ENCODE data around the gene CALCOCO1. TPM values are rescaled to one million over a fixed set of nuclear protein-coding genes. Genes with fewer than 3 reads are reported as not detected.

The CALCOCO1 gene
- total RNA-seq, 2 donors from 2014 or later: 29.6 to 118 TPM

DNA sequence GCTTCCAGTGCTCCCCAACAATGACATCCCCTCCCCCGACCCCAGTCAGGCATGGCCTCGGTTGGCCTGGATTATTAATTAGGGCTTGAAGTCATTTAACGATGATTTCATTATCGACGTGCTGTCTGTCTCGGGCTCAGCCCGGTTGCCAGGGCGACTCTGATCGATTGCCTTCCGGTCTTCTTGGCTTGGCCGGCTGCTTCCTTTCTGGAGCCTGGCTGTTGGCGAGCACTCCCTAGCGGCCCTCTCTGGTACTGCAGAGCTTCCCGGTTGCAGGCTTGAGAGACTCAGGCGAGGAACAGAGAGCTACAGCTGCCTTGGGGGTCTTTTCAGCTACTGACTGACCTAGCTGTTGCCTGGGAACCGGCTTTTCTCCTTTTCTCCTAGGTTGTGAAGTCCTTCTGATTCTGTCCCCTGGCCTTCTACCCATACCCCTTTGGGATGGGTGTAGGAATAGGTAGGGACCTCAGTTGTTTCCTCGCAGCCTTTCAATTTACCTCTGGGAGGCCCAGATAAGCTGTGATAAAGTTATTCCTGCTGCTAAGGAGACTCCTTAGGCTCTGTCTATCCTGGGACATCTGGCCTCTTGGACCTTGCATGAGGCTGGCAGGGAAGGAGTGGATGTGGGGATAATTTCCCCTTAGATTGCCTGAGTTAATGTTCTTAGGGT lies 30.0 kb upstream of the CALCOCO1 start:
- peak; percentile 86 for ATAC-seq (replicated peaks)
- peaks cover 36% of the 10 kb centered on the region for H3K27me3 Mint-ChIP-seq
- H3K36me3 Mint-ChIP-seq (ENCODE audit: low read depth): no peaks in the 10 kb centered on the region
- H3K27ac Mint-ChIP-seq: peak overlapping the region; percentile 85
- H3K4me1 Mint-ChIP-seq: peaks cover 8% of the 10 kb centered on the region
- H3K4me3 Mint-ChIP-seq: peak overlapping the region; percentile 75
- no peaks in the 10 kb centered on the region for H3K9me3 Mint-ChIP-seq

DNA sequence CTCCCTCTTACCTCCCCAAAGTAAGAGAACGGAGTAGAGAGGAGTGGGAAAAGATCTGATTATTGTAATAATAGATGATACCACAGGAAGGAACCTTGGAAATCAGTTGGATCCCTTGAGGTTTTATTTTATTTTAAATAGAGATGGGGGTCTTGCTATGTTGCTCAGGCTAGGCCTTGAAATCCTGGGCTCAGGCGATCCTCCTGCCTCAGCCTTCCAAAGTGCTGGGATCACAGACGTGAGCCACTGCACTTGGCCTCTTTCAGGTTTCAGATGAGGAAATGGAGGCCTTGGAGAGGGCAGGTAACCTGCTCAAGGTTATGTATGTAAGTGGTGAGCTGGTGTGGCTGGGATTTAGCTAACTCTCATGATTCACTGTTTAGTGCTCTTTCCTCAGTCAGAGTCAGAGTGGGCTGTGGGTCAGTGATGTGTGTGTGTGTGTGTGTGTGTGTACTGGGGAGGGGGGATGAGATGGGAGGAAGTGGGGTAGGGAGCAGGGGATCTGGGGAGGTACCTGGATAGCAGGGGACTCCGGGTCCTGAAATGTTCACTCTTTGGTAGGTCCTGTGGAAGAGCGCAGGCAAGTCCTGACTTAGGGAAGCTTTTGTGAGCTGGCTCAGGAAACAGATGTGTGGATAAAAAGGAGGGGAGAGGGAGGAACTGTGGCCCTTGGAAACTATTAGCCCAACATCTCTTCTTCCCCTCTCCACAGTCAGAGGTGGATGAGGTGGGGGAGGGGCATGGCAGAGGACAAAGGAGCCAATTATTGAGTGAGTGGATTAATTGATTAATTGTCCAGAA lies 29.2 kb upstream of the CALCOCO1 start:
- peaks cover 35% of the 10 kb centered on the region for H3K27me3 Mint-ChIP-seq
- peak; percentile 67 for ATAC-seq (replicated peaks)
- peaks cover 8% of the 10 kb centered on the region for H3K4me1 Mint-ChIP-seq
- H3K27ac Mint-ChIP-seq: peak overlapping the region; percentile 85
- H3K4me3 Mint-ChIP-seq: peak overlapping the region; percentile 75
- H3K36me3 Mint-ChIP-seq (ENCODE audit: low read depth): no peaks in the 10 kb centered on the region
- H3K9me3 Mint-ChIP-seq: no peaks in the 10 kb centered on the region

DNA sequence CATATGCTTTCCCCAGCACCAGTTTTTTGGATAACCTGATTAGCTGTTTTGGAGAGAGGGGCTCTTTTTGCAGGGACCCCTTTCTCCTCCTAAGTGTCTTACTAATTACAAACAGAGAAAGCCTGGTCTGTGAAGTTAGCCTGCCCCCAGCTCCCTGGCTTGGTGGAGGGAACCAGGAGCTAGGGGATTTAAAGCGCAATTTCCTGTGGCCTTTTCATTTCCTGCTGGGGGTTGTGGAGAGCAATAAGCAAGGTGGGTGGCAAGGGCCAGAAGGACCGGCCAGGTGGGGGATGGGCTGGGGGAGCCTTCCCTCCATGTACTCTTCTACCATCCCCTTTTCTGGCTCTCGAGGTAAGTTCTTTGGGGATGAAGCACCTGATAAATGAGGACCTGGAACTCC lies 28.6 kb upstream of the CALCOCO1 start:
- Mint-ChIP-seq H3K27me3 (peaks cover 31% of the 10 kb centered on the region), H3K4me3 (peak overlapping the region; percentile 75), H3K27ac (peak overlapping the region; percentile 85), H3K4me1 (peaks cover 8% of the 10 kb centered on the region), H3K9me3 (no peaks in the 10 kb centered on the region), H3K36me3 (ENCODE audit: low read depth) (no peaks in the 10 kb centered on the region)
- no peak for ATAC-seq (replicated peaks)

DNA sequence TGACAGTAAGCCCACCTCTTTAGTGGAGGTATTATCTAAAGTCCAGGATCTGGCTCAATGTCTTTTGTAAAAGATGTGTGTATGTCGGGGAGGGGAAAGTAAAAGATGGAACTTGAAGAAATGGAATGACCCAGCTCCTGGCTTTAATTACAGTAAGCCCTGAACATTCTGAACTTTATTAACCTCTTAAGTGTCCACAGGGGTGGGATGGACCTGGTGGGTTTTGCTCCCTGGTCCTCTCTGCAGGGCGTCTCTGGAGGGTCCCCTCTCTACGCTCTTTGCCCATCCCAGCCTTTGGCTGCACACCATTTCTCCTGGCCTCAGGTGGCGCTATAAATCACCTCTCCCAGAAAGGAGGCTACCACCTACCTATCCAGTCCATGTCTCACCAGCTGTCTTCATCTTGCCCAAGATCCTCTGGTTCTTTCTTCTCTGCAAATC lies 28.2 kb upstream of the CALCOCO1 start:
- Mint-ChIP-seq H3K4me3 (peak overlapping the region; percentile 75), H3K27ac (no peak overlapping the region)
- no peak for ATAC-seq (replicated peaks)

DNA sequence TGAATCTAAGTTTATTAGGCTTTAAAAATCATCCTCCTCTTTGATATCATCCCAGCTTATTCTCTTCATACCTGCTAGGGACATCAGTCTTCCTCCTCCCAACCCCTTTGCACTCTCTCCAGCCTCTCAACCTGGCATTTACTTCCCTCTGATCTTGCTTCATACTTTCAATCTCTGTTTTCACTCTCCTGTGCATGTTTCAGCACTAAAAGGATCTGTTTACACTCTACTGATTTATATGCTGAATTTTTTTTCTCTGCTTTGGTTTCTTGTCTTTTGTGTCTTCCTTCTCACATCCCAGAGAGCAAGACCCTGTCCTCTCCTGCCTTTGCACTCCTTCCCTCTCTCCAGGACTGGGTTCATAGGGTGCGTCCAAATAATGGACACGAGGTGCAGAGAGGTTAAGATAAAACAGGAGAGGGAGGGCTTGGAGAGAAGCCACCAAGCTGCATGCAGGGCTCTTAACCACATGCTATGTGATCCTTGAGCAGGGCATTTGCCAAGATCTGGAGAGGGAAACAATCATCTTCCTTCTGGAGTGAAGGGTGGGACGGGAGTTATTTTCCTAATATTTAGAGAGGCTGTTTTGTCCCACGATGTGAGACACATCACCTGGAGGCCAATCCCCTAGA lies 27.5 kb upstream of the CALCOCO1 start:
- Mint-ChIP-seq H3K27me3 (peaks cover 22% of the 10 kb centered on the region), H3K4me3 (no peak overlapping the region), H3K27ac (no peak overlapping the region), H3K36me3 (ENCODE audit: low read depth) (no peaks in the 10 kb centered on the region), H3K4me1 (peaks cover 8% of the 10 kb centered on the region), H3K9me3 (no peaks in the 10 kb centered on the region)
- no peak for ATAC-seq (replicated peaks)

More for the DNA sequence above, 28.2 kb upstream of the CALCOCO1 start:
- no peaks in the 10 kb centered on the region for H3K36me3 Mint-ChIP-seq (ENCODE audit: low read depth)
- peaks cover 27% of the 10 kb centered on the region for H3K27me3 Mint-ChIP-seq
- peaks cover 8% of the 10 kb centered on the region for H3K4me1 Mint-ChIP-seq
- H3K9me3 Mint-ChIP-seq: no peaks in the 10 kb centered on the region

DNA sequence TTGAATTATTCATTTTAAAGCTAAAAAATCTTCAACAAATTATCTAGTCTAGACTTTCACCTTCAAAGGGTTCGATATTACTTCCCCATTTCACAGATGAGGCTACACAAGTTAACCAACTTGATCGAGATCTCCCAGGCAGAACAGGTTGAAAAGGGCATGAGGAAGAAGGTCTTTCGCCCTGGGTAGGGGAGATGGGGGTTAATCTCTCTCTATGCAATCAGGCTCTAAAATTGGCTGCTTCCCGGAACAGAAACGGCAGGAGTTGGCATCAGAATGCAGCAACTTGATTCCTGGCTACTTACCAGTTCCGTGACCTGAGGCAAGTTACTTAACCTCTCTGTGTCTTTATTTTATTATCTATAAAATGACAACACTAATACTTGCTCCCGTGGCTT lies 26.9 kb upstream of the CALCOCO1 start:
- peaks cover 8% of the 10 kb centered on the region for H3K4me1 Mint-ChIP-seq
- no peak overlapping the region for H3K4me3 Mint-ChIP-seq
- no peak overlapping the region for H3K27ac Mint-ChIP-seq
- H3K36me3 Mint-ChIP-seq (ENCODE audit: low read depth): no peaks in the 10 kb centered on the region
- no peaks in the 10 kb centered on the region for H3K9me3 Mint-ChIP-seq
- no peak for ATAC-seq (replicated peaks)
- peaks cover 17% of the 10 kb centered on the region for H3K27me3 Mint-ChIP-seq

DNA sequence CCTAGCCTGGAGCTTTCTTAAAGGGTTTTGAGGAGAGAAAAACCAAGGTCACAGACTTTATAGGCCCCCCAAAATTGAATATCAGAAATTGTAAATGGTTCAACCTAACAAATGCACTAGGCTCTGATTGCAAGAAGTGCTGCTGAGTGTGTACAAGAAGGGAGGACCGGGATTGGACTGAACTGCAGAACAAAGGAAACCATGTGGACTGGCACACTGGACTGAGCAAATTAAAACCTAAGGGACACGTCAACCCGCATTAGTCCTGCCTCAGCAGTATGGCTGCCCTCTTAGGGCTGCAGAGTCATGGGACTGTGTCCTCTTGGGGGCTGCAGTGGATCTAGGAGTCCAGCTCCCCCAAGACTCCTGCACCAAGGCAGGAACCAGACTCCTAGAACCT lies 25.4 kb upstream of the CALCOCO1 start:
- H3K36me3 Mint-ChIP-seq (ENCODE audit: low read depth): no peaks in the 10 kb centered on the region
- H3K27me3 Mint-ChIP-seq: peaks cover 4% of the 10 kb centered on the region
- H3K4me1 Mint-ChIP-seq: peaks cover 10% of the 10 kb centered on the region
- H3K27ac Mint-ChIP-seq: no peak overlapping the region
- H3K4me3 Mint-ChIP-seq: no peak overlapping the region
- no peak for ATAC-seq (replicated peaks)
- H3K9me3 Mint-ChIP-seq: no peaks in the 10 kb centered on the region

DNA sequence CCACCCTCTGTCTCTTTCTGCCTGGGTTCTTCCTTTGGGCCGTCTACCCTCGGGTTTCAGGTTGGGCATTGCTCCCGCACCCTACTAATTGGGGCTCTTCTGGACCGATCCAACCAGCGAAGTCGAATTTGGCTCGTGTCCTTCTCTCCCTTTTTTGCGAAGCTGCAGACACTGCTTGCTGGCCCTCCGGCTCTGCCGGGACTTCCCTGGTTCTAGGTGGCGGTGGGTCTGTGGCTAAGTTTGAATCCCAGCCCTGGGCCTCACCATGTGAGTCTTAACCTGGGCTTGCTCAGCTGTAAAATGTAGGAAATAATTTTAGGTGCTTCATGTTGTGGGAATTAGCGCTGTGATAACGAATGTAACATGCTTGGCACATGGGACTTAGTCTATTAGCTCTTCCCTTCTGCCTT lies 24.9 kb upstream of the CALCOCO1 start:
- ATAC-seq (replicated peaks): no peak
- peaks cover 4% of the 10 kb centered on the region for H3K27me3 Mint-ChIP-seq
- H3K36me3 Mint-ChIP-seq (ENCODE audit: low read depth): no peaks in the 10 kb centered on the region
- H3K4me3 Mint-ChIP-seq: no peak overlapping the region
- H3K9me3 Mint-ChIP-seq: no peaks in the 10 kb centered on the region
- no peak overlapping the region for H3K27ac Mint-ChIP-seq
- peaks cover 14% of the 10 kb centered on the region for H3K4me1 Mint-ChIP-seq

DNA sequence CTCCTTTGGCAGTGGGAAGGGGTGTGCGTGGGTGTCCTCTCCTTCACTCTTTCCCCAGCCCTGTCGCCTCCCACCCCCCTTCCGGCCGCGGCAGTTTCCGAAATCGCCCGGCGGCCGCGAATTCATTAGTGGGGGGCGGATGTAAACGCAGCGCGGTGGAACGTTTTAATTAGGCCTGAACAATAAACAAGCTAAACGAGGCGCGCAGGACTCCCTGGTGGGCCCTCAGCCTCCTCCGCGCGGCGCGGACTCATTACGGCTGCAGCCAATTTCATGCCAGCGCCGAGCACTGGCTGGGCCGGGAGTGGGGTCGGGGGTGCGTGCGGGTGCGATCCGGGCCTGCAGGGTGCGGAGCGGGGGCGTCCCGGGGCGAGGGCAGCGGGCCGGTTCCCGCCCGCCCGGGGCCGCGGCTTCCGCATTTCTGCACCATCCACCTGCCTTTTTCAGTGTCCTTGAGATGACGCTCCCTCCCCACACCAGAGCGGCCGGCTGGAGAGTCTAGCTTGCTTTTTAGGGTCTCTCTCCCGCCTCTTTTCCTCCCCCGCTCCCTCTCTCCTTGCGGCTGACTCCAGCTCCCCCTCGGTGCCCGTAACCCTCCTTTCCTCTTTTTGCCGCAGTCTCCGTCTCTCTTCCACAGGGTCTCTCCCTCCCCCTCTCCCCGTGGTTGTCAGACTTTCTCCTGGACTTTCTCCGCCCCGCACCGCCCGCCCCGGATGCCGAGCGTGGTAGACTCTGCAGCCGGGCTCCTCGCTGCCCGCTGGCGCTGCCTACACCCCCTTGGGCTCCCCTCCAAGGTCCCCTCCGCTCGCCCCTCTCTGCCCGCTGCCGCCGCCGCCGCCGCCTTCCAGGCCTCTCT lies 24.3 kb upstream of the CALCOCO1 start, which contains the start of gene CISTR:
CISTR (minus strand) TSS at position 644 of the 856 bp plus-strand sequence.
- Mint-ChIP-seq H3K9me3 (no peaks in the 10 kb centered on the region), H3K27ac (no peak within 1 kb of the TSS)
- peak; percentile 53 for ATAC-seq (replicated peaks)

DNA sequence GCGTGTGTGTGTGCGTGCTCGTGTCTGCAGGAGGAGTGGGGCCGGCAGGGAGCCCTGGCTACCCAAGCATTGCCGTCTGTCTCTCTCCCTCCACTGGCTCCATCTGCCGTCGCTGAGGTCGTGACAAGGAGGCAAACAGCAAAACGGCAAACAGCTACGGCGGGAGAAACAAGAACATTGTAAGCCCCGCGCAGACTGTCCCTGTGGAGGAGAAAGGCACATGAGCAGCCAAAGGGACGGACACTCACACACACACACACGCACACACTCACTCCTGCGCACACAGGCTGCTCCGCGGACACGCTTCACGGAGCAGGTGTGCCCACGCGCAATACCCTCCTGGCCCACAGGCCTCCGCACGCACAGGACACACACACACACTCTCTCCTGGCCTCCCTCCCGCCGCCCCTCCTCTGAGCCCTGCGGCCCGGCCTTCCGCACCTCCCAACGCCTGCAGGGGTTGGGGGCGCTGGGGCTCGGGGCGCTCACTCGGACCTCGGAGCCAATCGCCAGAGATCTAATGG lies 23.6 kb upstream of the CALCOCO1 start:
- Mint-ChIP-seq H3K4me1 (peaks cover 11% of the 10 kb centered on the region), H3K27me3 (peaks cover under 1% of the 10 kb centered on the region), H3K27ac (no peak overlapping the region), H3K36me3 (ENCODE audit: low read depth) (no peaks in the 10 kb centered on the region), H3K4me3 (no peak overlapping the region), H3K9me3 (no peaks in the 10 kb centered on the region)
- ATAC-seq (replicated peaks): peak; percentile 26

More for the DNA sequence above, 24.3 kb upstream of the CALCOCO1 start, which contains the start of gene CISTR:
- Mint-ChIP-seq H3K36me3 (ENCODE audit: low read depth) (no peaks in the 10 kb centered on the region), H3K4me3 (no peak within 1 kb of the TSS), H3K27me3 (peaks cover 3% of the 10 kb centered on the region), H3K4me1 (peaks cover 14% of the 10 kb centered on the region)

DNA sequence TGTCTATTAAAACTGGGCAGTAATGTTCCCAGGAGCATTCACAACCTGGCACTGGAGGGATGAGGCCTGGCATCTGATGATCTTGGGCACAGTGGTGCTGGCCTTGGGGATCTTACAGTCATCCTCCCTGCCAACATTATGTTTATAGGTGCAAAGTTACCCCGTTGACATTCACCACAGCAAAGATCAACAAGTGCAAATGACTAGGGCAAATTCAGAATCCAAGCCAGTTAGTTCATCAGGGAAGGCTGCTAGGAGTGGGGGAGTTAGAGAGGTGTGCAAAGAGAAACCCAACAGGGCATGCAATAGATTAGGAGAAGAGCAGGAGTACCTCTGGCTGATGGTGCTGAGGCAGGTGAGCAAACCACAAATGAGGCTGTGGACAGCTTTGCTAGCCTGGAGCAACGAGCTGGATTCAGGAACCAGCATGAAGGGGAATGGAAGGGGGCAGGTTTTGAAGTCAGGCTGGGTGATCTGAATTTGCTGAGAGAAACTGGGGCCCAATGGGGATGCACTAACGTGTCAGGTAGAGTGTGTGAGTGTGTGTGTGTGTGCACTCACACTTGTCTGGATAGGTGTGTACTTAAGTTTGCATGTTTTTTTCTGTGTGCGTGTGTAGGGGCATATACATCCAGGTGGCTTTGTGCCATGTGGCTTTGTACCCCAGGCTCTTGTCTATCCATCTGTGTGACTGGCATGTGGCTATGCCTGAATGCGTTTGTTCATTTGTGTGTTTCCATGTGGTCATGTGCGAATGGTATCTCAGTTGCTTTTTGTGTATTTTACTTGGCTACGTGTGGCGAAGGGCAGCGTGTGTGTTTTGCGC lies 22.9 kb upstream of the CALCOCO1 start:
- Mint-ChIP-seq H3K27ac (no peak overlapping the region), H3K27me3 (peaks cover 7% of the 10 kb centered on the region), H3K9me3 (no peaks in the 10 kb centered on the region), H3K4me3 (no peak overlapping the region), H3K36me3 (ENCODE audit: low read depth) (no peaks in the 10 kb centered on the region), H3K4me1 (peaks cover 11% of the 10 kb centered on the region)
- ATAC-seq (replicated peaks): no peak

DNA sequence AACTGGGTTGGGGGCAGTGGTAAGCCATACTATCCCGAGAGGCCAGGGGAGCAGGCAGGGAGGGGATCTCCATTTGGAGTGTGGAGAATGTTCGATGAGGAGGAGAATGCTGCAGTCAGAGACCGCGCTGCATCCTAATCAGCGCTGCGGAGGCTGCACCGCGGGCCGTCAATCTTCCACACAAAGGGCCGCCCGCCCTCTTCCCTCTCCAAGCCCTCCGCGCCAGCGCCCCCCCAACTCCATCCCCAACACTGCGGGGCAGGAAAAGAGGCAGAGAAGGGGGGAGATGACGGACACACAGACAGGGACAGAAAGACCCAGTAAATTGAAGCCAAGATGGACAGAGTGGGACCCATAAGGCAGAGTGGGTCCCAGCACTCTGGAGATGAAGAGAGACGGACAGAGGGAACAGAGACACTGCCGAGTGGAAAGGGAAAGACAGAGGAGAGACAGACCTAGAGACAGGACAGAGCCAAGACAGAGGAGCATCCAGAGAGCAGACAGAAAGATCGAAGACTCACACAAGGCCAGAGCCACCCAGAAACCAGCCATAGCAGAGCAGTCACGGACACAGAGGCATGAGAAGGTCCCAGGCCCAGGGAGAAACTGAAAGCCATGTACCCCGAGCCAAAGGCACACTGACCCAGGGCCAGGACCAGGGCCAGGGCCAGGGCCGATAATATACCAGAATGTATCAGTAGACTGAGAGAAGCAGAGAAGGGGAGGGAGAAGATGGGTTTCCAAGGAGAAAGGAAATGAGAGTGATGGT lies 21.0 kb upstream of the CALCOCO1 start:
- Mint-ChIP-seq H3K9me3 (no peaks in the 10 kb centered on the region), H3K36me3 (ENCODE audit: low read depth) (no peaks in the 10 kb centered on the region), H3K27ac (no peak overlapping the region), H3K4me3 (no peak overlapping the region), H3K4me1 (peaks cover 11% of the 10 kb centered on the region), H3K27me3 (peaks cover 14% of the 10 kb centered on the region)
- no peak for ATAC-seq (replicated peaks)
